ENCODE data around the gene ZNF208. TPM values are rescaled to one million over a fixed set of nuclear protein-coding genes. Genes with fewer than 3 reads are reported as not detected.

The ZNF208 gene
- polyA plus RNA-seq, 2 of the 4 experiments (the other 2 are of a cell fraction), result not detected

- CTCF ChIA-PET, result no interaction called here
Measured at GRCh38 chr19:21922276-21922675, 88.5 kb downstream of the ZNF208 start.

GRCh38 chr19:21921691-21922180, 89.0 kb downstream of the ZNF208 start:
- Histone ChIP-seq H3K27ac (no peak overlapping the region), H3K4me3 (no peak overlapping the region), H3K4me1 (no peaks in the 10 kb centered on the region), H3K4me2 (no peak overlapping the region), H3K9me3 (peaks cover 37% of the 10 kb centered on the region)
- no peak for ATAC-seq
- ChIA-PET CTCF (no interaction called here), POLR2A (no interaction called here)
- 0% methylated on average over 3 of the region's 3 CpGs for WGBS (ENCODE audit: missing lambda C conversion rate)
- FAIRE-seq, result no peak
- DNase-seq (ENCODE audit: low read depth in 1 of 2, low spot score in 1 of 2), result no peak
- no peak for TF ChIP-seq KDM1A (IDR thresholded peaks at IDR 0.05; ENCODE audit: low read depth)
- no peak for TF ChIP-seq RAD21 (conservative IDR thresholded peaks at IDR 0.05 in 1 of 2, IDR thresholded peaks at IDR 0.05 in 1 of 2)
- no peak for TF ChIP-seq MAFK (IDR thresholded peaks at IDR 0.05; ENCODE audit: partially characterized antibody)
- TF ChIP-seq ESRRA (IDR thresholded peaks at IDR 0.05; ENCODE audit: borderline replicate concordance, low read length), result no peak
- TF ChIP-seq PBX3 (IDR thresholded peaks at IDR 0.05), result no peak
- TF ChIP-seq MYC (IDR thresholded peaks at IDR 0.05; ENCODE audit: borderline replicate concordance, low read length), result no peak
- no peak for TF ChIP-seq CTCF (IDR thresholded peaks at IDR 0.05)
- TF ChIP-seq HOXB5 (CRISPR knock-in tag; IDR thresholded peaks at IDR 0.05), result no peak
- no peak for TF ChIP-seq KDM5A (IDR thresholded peaks at IDR 0.05)
- no peak for TF ChIP-seq POLR2A (IDR thresholded peaks at IDR 0.05; ENCODE audit: low read length)
- TF ChIP-seq EHMT2 (IDR thresholded peaks at IDR 0.05; ENCODE audit: low read depth), result no peak
- no peak for TF ChIP-seq ZSCAN20 (CRISPR knock-in tag; IDR thresholded peaks at IDR 0.05)
- no peak for TF ChIP-seq CBX2 (IDR thresholded peaks at IDR 0.05; ENCODE audit: borderline replicate concordance, low read depth)
- TF ChIP-seq CHD4 (IDR thresholded peaks at IDR 0.05; ENCODE audit: borderline replicate concordance), result no peak
- no peak for TF ChIP-seq RARB (CRISPR knock-in tag; IDR thresholded peaks at IDR 0.05)

More at GRCh38 chr19:21922276-21922675, 88.5 kb downstream of the ZNF208 start:
- WGBS (ENCODE audit: missing lambda C conversion rate), result 3% methylated on average over 2 of the region's 2 CpGs
- Histone ChIP-seq H3K4me2 (no peak overlapping the region), H3K4me1 (no peaks in the 10 kb centered on the region), H3K9me3 (peaks cover 34% of the 10 kb centered on the region), H3K27ac (no peak overlapping the region), H3K4me3 (no peak overlapping the region)
- TF ChIP-seq FOXS1 (CRISPR knock-in tag; IDR thresholded peaks at IDR 0.05) (no peak), ESRRA (IDR thresholded peaks at IDR 0.05; ENCODE audit: borderline replicate concordance, low read length) (no peak), ZSCAN20 (CRISPR knock-in tag; IDR thresholded peaks at IDR 0.05) (no peak), REST (IDR thresholded peaks at IDR 0.05) (no peak), HMGXB4 (CRISPR knock-in tag; IDR thresholded peaks at IDR 0.05; ENCODE audit: borderline replicate concordance) (no peak), ZFP36 (IDR thresholded peaks at IDR 0.05; ENCODE audit: borderline replicate concordance, partially characterized antibody) (no peak), POLR2AphosphoS2 (conservative IDR thresholded peaks at IDR 0.05; ENCODE audit: low read length) (no peak), NFE2L2 (conservative IDR thresholded peaks at IDR 0.05; ENCODE audit: low read length) (no peak), FOSB (CRISPR knock-in tag; IDR thresholded peaks at IDR 0.05) (no peak), CBX2 (IDR thresholded peaks at IDR 0.05; ENCODE audit: borderline replicate concordance, low read depth) (no peak), E2F6 (IDR thresholded peaks at IDR 0.05; ENCODE audit: borderline replicate concordance, low read depth) (no peak), PHF8 (IDR thresholded peaks at IDR 0.05; ENCODE audit: borderline replicate concordance, low read depth) (no peak)
- ATAC-seq, result no peak
- FAIRE-seq, result no peak
- DNase-seq (ENCODE audit: low read depth in 1 of 2, low spot score in 1 of 2), result no peak
- POLR2A ChIA-PET, result no interaction called here

Data from A549 (cell line).